Transverse colon (tissue), 4 donors: ENCODE results near the gene SPATA2L. TPM values are rescaled to one million over a fixed set of nuclear protein-coding genes. Genes with fewer than 3 reads are reported as not detected.
"Not testable (repeated sequence)": the region's sequence is repeated elsewhere in the genome, so short reads cannot be mapped to it uniquely, and the experiment has no call there.

Experiments used
- DNase-seq: peaks from one replicate; pipeline ENCODE4 v3.0.0-alpha.2; 2019
- H3K27ac ChIP-seq, 4 donors: fragments of 200-600 bp; sonication (generic); 2 replicates each; pipeline ENCODE4 v1.5.1; 2016 to 2018; ENCODE audit warnings: inconsistent platforms in 4 of 4
- H3K27me3 ChIP-seq: fragments of 200-600 bp; sonication (generic); 2 replicates; pipeline ENCODE4 v1.5.1; 2017; ENCODE audit warnings: inconsistent platforms
- H3K36me3 ChIP-seq, 4 donors: fragments of 200-600 bp; sonication (generic); 2 replicates each; pipeline ENCODE4 v1.5.1; 2017 to 2019; ENCODE audit warnings: inconsistent platforms in 4 of 4
- H3K4me1 ChIP-seq, 4 donors: fragments of 200-600 bp; sonication (generic); 2 replicates each; pipeline ENCODE4 v1.5.1; 2017 to 2020; ENCODE audit warnings: inconsistent platforms in 4 of 4
- H3K4me3 ChIP-seq, 4 donors: fragments of 200-600 bp; sonication (generic); 1 replicate in 1 of 4; 2 replicates in 3 of 4; pipeline versions ENCODE4 v1.5.1 to v1.6.1; 2017 to 2019; ENCODE audit warnings: inconsistent platforms in 4 of 4
- H3K9me3 ChIP-seq, 2 donors: fragments of 200-600 bp; sonication (generic); 2 replicates each; pipeline ENCODE4 v1.5.1; 2017 to 2019; ENCODE audit warnings: inconsistent platforms in 2 of 2
- EP300 ChIP-seq: sonication (generic); formaldehyde crosslinking; IDR thresholded peaks from one replicate; pipeline ENCODE4 v1.6.1; 2017; ENCODE audit warnings: antibody characterized with exemption, low read depth
- POLR2A ChIP-seq: fragments of 450-650 bp; IDR thresholded peaks from one replicate; pipeline ENCODE4 v1.6.1; 2016; ENCODE audit warnings: antibody characterized with exemption, mild to moderate bottlenecking, moderate library complexity
- POLR2AphosphoS5 ChIP-seq, 3 donors: sonication (generic); formaldehyde crosslinking; IDR thresholded peaks; one replicate each; pipeline ENCODE4 v1.6.1; 2016; ENCODE audit warnings: antibody characterized with exemption in 3 of 3
- WGBS, 2 donors: methylation state at CpG; one replicate each; pipeline ENCODE4 v1.1.5; 2018; ENCODE audit warnings: low coverage in 1 of 2; 5-methylcytosine and 5-hydroxymethylcytosine counted together
- in situ Hi-C, 4 donors: fragments of 200-750 bp; cut with MboI; loops; one replicate each; pipeline versions ENCODE4 v1.15.0 to v1.15.1; 2017; ENCODE audit warnings: low sequenced_read_pairs in 3 of 4, low pct_ligation_motif_present in 1 of 4, low pct_unique_long_range_greater_than_20kb in 1 of 4
- intact Hi-C: fragments of 100-400 bp; cut with DNase I; formaldehyde crosslinking; loops from one replicate; pipeline ENCODE4 v1.15.1; 2023; ENCODE audit warnings: low total_unique reads
- total RNA-seq, 4 donors: library from RNA; depleted of rRNA; stranded (reverse); fragments of >200 nt; gene quantifications; one replicate each; pipeline ENCODE4 v1.1.0, GENCODE V29; 2016
- TF ChIP-seq, protein P1 (sequence below), 5 experiments: fragments of 200-600 bp in 3 of 5; fragments of 450-650 bp in 2 of 5; sonication (generic) in 3 of 5; IDR thresholded peaks; 1 replicate in 2 of 5; 2 replicates in 3 of 5; pipeline ENCODE4 v1.5.1; 2016 to 2017; ENCODE audit warnings: antibody characterized with exemption in 5 of 5, inconsistent platforms in 3 of 5, mild to moderate bottlenecking in 2 of 5, moderate library complexity in 1 of 5

Gene SPATA2L
- total RNA-seq, 4 donors from 2014 or later = 30.8 to 83.0 (median 60.6) TPM

DNA sequence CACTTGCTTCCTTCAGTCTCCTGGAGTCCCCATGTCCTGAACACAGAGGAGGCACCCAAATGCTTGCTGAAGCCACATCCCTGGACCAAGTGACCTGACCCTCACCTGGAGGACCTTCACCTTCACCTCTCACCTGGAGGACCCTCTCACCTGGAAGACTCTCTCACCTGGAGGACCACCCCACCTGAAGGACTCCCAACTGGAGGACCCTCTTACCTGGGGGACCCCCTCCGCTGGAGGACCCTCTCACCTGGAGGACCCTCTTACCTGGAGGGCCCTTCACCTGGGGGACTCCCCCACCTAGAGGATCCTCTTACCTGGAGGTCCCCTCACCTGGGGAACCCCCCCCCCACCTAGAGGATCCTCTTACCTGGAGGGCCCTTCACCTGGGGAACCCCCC is 15.6 kb downstream of the SPATA2L start:
- 100% methylated on average over 1 of the region's 1 CpG; no CpG with 5 or more reads in 1 of the 2 donors for WGBS, 2 donors
- Histone ChIP-seq H3K27ac (peak overlapping the region in 1 of 4 donors; percentile 97), H3K36me3 (peaks cover 0 to 5% (median 0%) of the 10 kb centered on the region in 4 donors), H3K9me3 (no peaks in the 10 kb centered on the region), H3K4me3 (no peak overlapping the region), H3K4me1 (peaks cover 6 to 26% (median 15%) of the 10 kb centered on the region in 4 donors), H3K27me3 (no peaks in the 10 kb centered on the region)
- DNase-seq = no peak
- TF ChIP-seq EP300 = no peak
- in situ Hi-C loops = no loop called here
- intact Hi-C loops = no loop called here

DNA sequence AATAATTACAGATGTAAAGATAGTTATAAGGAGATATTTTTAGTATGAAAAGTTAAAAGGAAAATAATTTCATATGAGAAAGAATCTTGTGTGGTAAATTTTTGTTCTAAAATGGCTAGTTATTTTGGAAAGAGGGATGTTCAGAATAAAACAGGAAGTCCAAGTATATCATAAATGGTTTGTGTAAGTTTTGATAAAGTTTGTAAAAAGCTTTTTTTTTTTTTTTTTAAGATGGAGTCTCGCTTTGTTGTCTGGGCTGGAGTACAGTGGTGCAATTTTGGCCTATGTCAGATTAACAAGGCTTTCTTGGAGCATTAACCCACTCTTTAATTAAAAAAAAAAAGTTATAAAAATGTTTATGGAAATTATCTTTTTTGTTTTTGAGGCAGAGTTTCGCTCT is 23.2 kb downstream of the SPATA2L start:
- Histone ChIP-seq H3K9me3 (peaks cover 0 to 4% of the 10 kb centered on the region in 2 donors), H3K36me3 (no peaks in the 10 kb centered on the region), H3K27ac (no peak overlapping the region), H3K4me3 (no peak overlapping the region), H3K27me3 (no peaks in the 10 kb centered on the region), H3K4me1 (no peaks in the 10 kb centered on the region)
- 95 to 96% methylated on average over 2 of the region's 2 CpGs for WGBS, 2 donors
- intact Hi-C loops (no loop called here), in situ Hi-C loops (no loop called here)
- no peak for TF ChIP-seq EP300
- TF ChIP-seq POLR2A = no peak
- TF ChIP-seq POLR2AphosphoS5 (IDR thresholded peaks at IDR 0.05) = no peak
- TF ChIP-seq, protein P1, sequence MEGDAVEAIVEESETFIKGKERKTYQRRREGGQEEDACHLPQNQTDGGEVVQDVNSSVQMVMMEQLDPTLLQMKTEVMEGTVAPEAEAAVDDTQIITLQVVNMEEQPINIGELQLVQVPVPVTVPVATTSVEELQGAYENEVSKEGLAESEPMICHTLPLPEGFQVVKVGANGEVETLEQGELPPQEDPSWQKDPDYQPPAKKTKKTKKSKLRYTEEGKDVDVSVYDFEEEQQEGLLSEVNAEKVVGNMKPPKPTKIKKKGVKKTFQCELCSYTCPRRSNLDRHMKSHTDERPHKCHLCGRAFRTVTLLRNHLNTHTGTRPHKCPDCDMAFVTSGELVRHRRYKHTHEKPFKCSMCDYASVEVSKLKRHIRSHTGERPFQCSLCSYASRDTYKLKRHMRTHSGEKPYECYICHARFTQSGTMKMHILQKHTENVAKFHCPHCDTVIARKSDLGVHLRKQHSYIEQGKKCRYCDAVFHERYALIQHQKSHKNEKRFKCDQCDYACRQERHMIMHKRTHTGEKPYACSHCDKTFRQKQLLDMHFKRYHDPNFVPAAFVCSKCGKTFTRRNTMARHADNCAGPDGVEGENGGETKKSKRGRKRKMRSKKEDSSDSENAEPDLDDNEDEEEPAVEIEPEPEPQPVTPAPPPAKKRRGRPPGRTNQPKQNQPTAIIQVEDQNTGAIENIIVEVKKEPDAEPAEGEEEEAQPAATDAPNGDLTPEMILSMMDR (IDR thresholded peaks at IDR 0.05) = no peak
- no peak for DNase-seq

DNA sequence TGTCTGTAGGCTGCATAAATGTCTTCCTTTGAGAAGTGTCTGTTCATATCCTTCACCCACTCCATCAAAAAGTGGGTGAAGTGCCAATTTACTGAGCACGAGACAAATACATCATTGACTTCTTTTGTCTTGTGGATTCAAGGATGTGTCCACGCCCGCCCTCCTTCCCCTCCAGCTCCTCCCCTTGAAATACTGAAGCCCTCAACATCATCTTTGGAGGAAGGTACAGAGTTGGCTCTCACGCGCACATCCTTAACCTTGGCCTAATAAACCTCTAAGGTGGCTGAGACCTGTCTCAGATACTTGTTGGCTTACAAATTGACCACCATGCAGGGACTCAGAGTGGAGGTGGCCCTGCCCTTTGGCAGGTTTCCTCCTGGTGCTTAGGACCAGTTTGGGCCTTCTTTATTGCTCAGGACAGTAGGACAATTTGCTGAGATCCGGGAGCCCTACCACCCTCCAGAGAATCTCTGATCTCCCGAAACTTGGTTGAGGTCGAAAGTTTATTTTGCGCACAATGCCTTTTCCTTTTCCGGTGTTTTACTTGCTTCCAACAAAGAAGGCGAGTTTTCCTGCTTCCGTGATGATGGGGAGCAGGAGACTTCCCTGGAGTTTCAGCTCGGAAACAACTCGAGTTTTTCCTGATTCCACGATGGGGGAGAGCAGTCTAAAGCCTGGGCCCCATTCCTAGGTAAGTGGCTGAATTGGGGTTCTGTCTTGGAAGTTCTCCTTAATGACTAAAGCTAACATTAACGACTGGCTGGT is 29.1 kb downstream of the SPATA2L start:
- no peaks in the 10 kb centered on the region for H3K36me3 ChIP-seq
- intact Hi-C loops (no loop called here), in situ Hi-C loops (no loop called here)
- H3K27ac ChIP-seq = no peak overlapping the region
- TF ChIP-seq EP300 (no peak), POLR2A (no peak), POLR2AphosphoS5 (IDR thresholded peaks at IDR 0.05) (no peak)
- TF ChIP-seq, protein P1 (IDR thresholded peaks at IDR 0.05) = no peak
- H3K4me3 ChIP-seq = no peak overlapping the region
- 83 to 90% methylated on average over 12 to 16 of the region's 16 CpGs for WGBS, 2 donors
- no peaks in the 10 kb centered on the region for H3K4me1 ChIP-seq
- no peaks in the 10 kb centered on the region for H3K27me3 ChIP-seq
- H3K9me3 ChIP-seq = no peaks in the 10 kb centered on the region
- no peak for DNase-seq

DNA sequence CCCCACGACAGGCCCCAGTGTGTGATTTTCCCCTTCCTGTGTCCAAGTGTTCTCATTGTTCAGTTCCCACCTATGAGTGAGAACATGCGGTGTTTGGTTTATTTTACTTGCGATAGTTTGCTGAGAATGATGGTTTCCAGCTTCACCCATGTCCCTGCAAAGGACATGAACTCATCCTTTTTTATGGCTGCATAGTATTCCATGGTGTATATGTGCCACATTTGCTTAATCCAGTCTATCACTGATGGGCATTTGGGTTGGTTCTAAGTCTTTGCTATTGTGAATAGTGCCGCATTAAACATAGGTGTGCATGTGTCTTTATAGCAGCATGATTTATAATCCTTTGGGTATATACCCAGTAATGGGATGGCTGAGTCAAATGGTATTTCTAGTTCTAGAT is 29.9 kb downstream of the SPATA2L start:
- intact Hi-C loops, H3K4me3 ChIP-seq, in situ Hi-C loops, H3K9me3 ChIP-seq, DNase-seq, H3K27me3 ChIP-seq, H3K27ac ChIP-seq, H3K4me1 ChIP-seq, H3K36me3 ChIP-seq: not testable (repeated sequence)
- WGBS, 2 donors = 90 to 91% methylated on average over 2 to 4 of the region's 4 CpGs

DNA sequence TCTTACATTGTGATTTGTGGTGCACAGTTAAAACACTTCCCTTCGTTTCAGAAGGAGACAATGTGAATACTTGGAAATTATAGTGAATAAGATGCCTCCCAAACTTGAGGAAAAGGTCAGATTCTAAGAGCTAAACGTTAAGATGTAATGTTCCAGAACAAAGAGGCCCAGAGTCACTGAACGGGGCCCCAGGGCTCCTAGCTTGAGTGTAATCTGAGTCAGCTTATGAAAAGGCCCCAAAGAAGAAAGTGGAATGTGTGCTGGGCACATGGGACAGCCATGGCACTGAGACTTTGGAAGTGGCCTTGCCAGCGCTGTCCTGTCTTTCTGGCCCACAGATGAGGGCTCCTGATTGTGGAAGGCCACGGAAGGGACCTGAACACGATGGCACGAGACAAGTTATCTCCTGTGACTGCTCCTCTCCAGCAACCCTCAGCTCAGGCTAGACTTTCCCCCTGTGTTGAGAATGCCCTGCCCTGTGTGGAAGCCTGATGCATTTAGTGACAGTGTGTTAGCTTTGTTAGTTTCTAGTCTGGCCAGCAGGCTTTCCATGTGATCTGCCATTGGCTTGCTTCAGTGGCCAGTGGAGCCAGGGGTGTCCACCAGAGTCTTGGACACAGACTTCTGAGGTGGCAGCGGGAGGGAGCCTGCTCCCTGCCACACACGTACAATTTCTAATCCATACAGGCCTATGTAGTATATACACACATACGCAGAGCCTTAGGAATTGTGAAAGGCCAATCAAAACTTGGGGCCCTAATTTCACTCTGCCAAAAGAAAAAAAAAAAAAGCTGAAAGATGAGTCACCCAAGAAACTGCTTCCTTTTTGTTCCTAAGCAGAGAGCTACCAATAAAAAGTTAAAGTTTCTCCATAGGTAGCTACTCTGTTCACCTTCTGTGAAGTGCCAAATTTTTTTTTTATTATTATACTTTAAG is 30.7 kb downstream of the SPATA2L start:
- intact Hi-C loops = no loop called here
- WGBS, 2 donors = 62 to 83% methylated on average over 5 to 10 of the region's 10 CpGs
- Histone ChIP-seq H3K4me1 (no peaks in the 10 kb centered on the region), H3K4me3 (no peak overlapping the region), H3K27me3 (no peaks in the 10 kb centered on the region), H3K36me3 (no peaks in the 10 kb centered on the region), H3K9me3 (no peaks in the 10 kb centered on the region), H3K27ac (no peak overlapping the region)
- no peak for DNase-seq
- in situ Hi-C loops = no loop called here
- TF ChIP-seq POLR2A = no peak
- TF ChIP-seq POLR2AphosphoS5 (IDR thresholded peaks at IDR 0.05) = no peak
- TF ChIP-seq EP300 = no peak
- TF ChIP-seq, protein P1 (IDR thresholded peaks at IDR 0.05) = no peak
